Measurements from ENCODE around the gene PON2. TPM values are rescaled to one million over a fixed set of nuclear protein-coding genes. Genes with fewer than 3 reads are reported as not detected.

The PON2 gene
- total and polyA plus RNA-seq, 2 of the 13 experiments (the other 11 are each of a cell fraction or from before 2014, with no cell fraction given), result 202 to 217 TPM

- Histone ChIP-seq H3K27me3 (ENCODE audit: control insufficient read depth in 1 of 2, insufficient read depth in 2 of 2, low read length in 2 of 2) (no peaks in the 10 kb centered on the region), H3K79me2 (ENCODE audit: insufficient read depth, low read length) (peaks cover 61% of the 10 kb centered on the region), H3K9me3 (ENCODE audit: low read length) (no peaks in the 10 kb centered on the region), H3K4me2 (ENCODE audit: low read depth, low read length) (peak overlapping the region; percentile 25), H3K36me3 (replicated peaks in 1 of 2; ENCODE audit: control insufficient read depth in 1 of 2, insufficient read depth in 2 of 2, low read length in 2 of 2) (peaks cover 4 to 38% of the 10 kb centered on the region in 2 experiments), H3K27ac (ENCODE audit: extremely low read length, insufficient read depth, low read length) (peak overlapping the region; percentile 60), H3K4me3 (replicated peaks in 1 of 3; ENCODE audit: insufficient read depth in 1 of 3, low read depth in 2 of 3, low read length in 3 of 3) (no peak overlapping the region), H3K4me1 (ENCODE audit: insufficient read depth, low read length) (peaks cover 57% of the 10 kb centered on the region), H3K9ac (ENCODE audit: insufficient read depth, low read depth, low read length) (no peak overlapping the region), H2AFZ (ENCODE audit: low read length) (no peak overlapping the region), H4K20me1 (ENCODE audit: insufficient read depth, low read length) (no peaks in the 10 kb centered on the region; the same call in 1 of the 2 replicates)
- intact Hi-C loops (cut with micrococcal nuclease; ENCODE audit: unreplicated experiment), result no loop called here
- CTCF ChIA-PET (ENCODE audit: low intra/inter-chr PET ratio, low total read pairs), result no interaction called here
- POLR2A ChIA-PET, result interaction anchor here (0.8 to 4.8 kb wide), 6 partner anchors 10 to 25 kb away, joined by 3 to 19 read pairs (median 3); partner anchors contain the start of genes PON2 and PON3
- no peak for DNase-seq (ENCODE audit: low spot score)
- FAIRE-seq, result no peak
- BruUV-seq (replicated peaks), result no TSS peak
- WGBS (ENCODE audit: low lambda C conversion rate), result 96% methylated on average over 2 of the region's 2 CpGs
- in situ Hi-C loops (cut with HindIII; ENCODE audit: extremely low pct_ligation_motif_present, low pct_unique_long_range_greater_than_20kb), result no loop called here
- TF ChIP-seq ZMYM3 (CRISPR knock-in tag; IDR thresholded peaks at IDR 0.05) (no peak), NR2F6 (IDR thresholded peaks at IDR 0.05) (0 out of 2 replicates have a peak, but pooled peaks have one; percentile 28), NR2F6 (CRISPR knock-in tag; IDR thresholded peaks at IDR 0.05) (no peak), TBX2 (CRISPR knock-in tag; IDR thresholded peaks at IDR 0.05; ENCODE audit: borderline replicate concordance) (peak; percentile 32; the same call in 1 of the 2 replicates), KDM4B (CRISPR knock-in tag; IDR thresholded peaks at IDR 0.05) (no peak), MYPOP (CRISPR knock-in tag; IDR thresholded peaks at IDR 0.05) (peak; percentile 53; the same call in 1 of the 2 replicates), ZNF34 (CRISPR knock-in tag; IDR thresholded peaks at IDR 0.05; ENCODE audit: borderline replicate concordance) (no peak), TGIF2 (CRISPR knock-in tag; IDR thresholded peaks at IDR 0.05) (0 out of 2 replicates have a peak, but pooled peaks have one; percentile 26)
- ATAC-seq, result peak; percentile 63
These were observed 13.6 kb downstream of the PON2 start for GRCh38 chr7:95421000-95421846.

All from HepG2 (cell line).